COLO668 (cell line): Measurements from ENCODE around the gene ATP5MC2.
A peak's percentile ranks its signal among the peaks of the same experiment; 100 is the strongest.
"Not testable (repeated sequence)": the region's sequence is repeated elsewhere in the genome, so short reads cannot be mapped to it uniquely, and the experiment has no call there.

ENCODE experiments used
- DNase-seq: peaks from one replicate; lab custom pipeline; 2025; ENCODE audit not compliant: unreplicated experiment; lab: John Stamatoyannopoulos, UW

ATP5MC2 gene

DNA sequence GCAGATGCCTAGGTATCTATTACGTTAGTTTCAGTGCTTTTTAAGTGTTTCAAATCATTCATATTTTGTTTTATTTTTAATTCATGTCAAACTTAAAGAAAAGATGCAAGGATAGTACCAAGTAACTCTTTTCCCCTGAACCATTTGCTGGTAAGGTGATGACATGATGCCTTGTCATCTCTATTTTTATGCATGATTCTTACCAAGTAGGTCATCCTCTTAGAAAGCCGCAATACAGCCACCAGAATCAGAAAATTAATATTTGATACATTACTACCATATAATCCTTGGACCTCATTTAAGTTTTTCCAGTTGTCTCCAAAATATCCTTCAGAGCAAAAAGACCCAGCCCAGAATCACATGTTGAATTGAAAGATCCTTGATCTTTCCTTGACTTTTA is 22.3 kb downstream of the ATP5MC2 start:
- no peak for DNase-seq

DNA sequence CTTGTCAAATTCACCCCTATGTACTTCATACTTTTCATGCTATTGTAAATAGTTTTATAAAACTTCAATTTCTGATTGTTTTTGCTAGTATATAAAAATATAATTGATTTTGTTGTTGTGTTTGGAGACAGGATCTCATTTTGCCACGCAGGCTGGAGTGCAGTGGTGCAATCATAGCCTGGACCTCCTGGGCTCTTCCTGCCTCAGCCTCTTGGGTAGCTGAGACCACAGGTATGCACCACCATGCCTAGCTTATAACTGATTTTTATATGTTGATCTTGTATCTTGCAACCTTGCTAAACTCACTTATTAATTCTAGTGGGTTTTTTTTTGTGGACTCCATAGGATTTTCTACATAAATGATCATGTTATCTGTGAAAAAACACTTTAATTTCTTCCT is 23.5 kb downstream of the ATP5MC2 start:
- no peak for DNase-seq

DNA sequence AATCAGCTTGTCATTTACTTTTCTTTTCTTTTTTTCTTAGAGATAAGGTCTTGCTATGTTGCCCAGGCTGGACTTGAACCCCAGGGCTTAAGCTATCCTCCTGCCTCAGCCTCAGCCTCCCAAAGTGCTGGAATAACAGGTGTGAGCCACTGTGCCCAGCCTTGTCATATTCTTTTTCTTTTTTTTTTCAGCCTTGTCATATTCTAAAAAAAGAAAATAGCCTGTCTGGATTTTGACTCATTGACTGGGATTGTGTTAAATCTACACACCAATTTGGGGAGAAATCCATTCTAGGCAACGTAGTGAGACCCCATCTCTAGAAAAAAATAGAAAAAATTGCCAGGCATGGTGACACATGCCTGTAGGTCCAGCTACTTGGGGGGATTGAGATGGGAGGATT is 24.1 kb downstream of the ATP5MC2 start:
- no peak for DNase-seq

DNA sequence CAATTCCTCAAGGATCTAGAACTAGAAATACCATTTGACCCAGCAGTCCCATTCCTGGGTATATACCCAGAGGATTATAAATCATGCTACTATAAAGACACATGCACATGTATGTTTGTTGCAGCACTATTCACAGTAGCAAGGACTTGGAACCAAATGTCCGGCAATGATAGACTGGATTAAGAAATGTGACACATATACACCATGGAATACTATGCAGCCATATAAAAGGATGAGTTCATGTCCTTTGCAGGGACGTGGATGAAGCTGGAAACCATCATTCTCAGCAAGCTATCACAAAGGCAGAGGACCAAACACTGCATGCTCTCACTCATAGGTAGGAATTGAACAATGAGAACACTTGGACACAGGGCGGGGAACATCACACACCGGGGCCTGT is 29.6 kb downstream of the ATP5MC2 start:
- DNase-seq = not testable (repeated sequence)

DNA sequence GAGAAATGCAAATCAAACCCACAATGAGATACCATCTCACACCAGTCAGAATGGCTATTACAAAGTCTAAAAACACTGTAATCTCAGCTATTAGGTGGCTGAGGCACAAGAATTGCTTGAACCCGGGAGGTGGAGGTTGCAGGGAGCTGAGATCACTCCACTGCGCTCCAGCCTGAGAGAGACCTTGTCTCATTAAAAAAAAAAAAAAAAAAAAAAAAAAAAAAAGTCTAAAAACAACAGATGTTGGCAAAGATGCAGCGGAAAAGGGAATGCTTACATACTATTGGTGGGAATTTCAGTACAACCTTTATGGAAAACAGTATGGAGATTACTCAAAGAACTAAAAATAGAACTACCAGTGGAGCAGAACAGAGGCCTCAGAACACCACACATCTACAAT is 30.7 kb downstream of the ATP5MC2 start:
- DNase-seq = no peak

DNA sequence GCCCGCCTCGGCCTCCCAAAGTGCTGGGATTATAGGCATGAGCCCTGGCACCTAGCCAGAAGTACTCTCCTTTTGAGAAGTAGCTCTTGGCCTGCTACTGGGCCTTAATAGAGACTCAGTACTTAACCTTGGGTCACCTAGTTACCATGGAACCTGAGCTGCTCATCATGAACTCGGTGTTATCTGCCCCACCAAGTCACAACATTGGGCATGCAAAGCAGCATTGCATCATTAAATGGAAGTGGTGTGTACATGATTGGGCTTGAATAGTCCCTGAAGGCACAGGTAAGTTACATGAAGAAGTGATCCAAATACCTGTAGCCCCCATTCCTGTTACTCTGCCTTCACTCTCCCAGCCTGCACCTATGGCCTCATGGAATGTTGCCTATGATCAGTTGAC is 31.8 kb downstream of the ATP5MC2 start:
- no peak for DNase-seq

DNA sequence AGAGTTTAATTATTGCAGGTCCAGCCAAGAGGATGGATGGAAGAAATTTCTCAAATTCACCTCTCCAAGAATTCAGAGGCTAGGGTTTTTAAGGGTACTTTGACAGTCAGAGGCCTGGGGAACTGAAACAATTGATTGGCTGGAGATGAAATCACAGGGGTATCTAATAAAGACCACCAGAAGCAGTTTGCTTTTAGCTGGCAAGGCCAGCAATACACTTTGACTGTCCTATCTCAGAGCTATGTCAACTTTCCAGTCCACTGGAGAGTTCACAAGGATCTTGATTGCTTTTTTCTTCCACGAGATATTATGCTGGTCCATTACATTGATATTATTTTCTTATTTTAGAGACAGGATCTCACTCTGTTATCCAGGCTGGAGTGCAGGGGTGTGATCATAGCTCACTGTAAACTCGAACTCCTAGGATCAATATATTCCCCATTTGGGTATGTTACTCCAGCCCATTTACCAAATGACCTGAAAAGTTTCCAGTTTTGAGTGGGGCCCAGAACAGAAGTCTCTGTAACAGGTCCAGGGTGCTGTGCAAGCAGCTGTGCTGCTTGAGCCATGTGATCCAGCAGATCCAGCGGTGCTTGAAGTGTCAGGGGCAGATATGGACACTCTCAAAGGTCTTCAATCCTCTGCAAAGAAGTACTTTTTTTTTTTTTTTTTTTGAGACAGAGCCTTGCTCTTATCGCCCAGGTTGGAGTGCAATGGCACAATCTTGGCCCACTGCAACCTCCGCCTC is 32.5 kb downstream of the ATP5MC2 start:
- DNase-seq = no peak

DNA sequence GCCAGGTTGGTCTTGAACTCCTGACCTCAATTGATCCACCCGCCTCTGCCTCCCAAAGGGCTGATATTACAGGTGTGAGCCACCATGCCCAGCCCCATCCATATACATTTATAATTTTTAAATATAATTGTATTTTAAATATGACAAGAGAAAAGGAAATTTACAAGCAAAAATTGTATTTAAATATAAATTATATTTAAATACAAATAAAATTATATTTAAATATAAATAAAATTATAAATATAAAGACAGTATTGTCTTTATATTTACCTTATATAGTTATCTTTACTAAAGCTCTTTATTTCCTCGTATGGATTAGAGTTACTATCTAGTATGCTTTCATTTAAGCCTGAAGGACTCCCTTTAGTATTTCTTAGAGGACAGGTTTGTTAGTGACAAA is 37.8 kb downstream of the ATP5MC2 start:
- DNase-seq = no peak

DNA sequence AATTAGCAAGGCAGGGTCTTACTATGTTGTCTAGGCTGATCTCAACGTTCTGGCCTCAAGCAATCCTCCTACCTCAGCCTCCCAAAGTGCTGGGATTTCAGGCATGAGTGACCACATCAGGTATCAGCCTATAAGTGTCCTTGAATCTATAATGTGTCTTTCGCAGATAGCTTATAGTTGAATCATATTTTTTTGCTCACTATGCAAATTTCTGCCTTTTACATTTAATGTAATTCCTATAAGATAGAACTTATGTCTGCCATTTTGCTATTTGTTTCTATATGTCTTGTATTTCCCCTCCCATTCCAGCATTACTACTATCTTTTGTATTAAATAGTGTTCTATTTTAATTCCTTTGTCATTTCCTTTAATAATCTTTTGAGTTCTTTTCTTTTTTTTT is 39.2 kb downstream of the ATP5MC2 start:
- no peak for DNase-seq

DNA sequence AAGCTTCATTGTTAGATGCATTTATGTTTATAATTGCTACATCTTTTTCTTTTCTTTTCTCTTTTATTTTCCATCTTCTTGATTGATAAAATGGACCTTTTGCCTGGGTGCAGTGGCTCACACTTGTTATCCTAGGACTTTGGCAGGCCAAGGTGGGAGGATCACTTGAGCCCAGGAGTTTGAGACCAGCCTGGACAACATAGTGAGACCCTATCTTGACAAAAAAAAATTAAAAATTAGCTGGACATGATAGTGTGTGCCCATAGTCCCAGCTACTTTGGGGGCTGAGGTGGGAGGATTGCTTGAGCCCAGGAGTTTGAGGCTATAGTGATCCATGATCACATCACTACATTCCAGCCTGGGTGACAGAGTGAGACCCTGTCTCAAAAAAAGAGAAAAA is 40.2 kb downstream of the ATP5MC2 start:
- DNase-seq = not testable (repeated sequence)

DNA sequence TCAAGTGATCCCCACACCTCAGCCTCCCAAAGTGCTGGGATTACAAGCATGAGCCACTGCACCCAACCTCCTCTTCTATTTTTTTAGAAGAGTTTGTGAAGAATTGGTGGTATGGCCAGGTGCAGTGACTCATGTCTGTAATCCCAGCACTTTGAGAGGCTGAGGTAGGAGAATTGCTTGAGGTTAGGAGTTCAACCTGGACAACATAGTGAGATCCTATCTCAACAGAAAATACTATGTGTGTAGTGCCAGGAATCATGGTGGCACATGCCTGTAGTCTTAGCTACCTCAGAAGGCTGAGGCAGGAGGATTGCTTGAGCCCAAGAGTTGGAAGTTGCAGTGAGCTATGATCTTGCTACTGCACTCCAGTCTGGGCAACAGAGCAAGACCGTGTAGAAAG is 44.2 kb downstream of the ATP5MC2 start:
- no peak for DNase-seq

DNA sequence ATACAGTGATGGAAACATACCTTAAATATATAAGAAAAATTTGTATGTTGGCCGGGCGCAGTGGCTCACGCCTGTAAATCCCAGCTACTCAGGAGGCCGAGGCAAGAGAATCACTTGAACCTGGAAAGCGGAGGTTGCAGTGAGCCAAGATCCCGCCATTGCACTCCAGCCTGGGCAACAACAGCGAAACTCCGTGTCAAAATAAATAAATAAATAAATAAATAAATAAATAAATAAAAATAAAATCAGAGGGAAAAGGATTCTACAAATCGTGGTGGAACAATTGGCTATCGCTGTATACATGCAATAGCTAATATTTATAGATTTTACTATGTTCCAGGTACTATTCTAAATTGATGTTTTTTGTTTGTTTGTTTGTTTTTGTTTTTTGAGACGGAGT is 48.0 kb downstream of the ATP5MC2 start:
- DNase-seq = no peak

DNA sequence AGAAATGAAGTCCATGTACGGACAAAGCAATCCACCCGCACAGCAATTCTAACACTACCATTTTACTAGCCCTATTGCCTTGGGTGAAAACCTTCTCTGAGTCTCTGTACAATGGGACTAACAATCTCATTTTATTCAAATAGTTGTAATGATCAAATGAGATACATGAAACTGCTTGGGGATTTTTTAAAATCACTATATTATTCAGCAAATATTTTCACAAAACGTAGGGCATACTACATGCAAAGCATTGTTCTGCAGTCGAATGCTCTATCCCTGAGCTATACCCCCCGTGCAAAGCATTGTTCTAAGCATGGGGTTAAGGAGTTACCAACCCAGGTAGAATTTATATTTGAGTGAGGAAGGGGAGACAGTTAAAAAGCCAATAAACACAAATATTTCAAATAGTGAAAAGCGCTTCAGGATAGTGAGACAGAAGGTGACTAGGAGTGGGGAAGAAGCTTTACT is 49.1 kb downstream of the ATP5MC2 start:
- DNase-seq = no peak

DNA sequence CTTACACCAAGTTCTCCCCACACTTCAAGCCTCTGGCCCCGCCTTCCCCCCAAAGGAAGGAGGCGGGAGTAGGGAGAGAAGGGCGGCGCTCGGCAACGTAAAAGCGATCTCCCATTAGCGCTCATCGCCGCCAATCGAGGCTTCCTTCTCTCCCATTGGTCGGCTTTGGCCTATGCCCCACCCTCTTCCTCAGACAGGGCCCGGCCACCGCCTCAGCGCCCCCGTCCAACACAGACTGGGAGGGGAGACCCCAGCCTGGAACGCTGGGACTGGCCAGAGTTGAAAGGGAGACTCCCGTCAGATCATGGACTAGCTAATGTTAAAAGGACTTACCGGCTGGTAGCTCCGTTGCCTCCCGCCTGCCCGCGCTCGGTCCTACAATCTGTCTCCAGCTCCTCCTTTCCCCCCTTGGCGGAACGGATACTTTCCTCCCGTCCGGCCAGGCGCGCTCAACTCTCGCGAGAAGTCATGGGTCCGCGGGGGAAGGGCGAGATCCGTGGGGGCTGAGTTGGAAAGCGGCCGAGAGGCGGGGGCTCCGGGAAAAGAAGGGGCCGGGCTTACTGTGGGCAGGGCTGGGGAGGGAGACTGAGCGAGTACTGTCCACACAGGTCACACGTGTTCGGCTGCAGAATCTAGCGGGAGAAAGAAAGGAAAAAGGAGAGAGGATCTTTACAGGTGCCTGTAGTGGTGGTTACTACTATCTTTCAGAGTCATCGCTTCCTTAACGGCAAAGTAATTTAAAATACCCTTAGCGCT is 49.8 kb downstream of the ATP5MC2 start, which contains the start of gene ATF7:
Gene ATF7, minus strand, starts transcription at position 437 of the 756 bp plus-strand sequence. CDS start 25,382 bp downstream, outside the sequence.
- DNase-seq = peak; percentile 92

DNA sequence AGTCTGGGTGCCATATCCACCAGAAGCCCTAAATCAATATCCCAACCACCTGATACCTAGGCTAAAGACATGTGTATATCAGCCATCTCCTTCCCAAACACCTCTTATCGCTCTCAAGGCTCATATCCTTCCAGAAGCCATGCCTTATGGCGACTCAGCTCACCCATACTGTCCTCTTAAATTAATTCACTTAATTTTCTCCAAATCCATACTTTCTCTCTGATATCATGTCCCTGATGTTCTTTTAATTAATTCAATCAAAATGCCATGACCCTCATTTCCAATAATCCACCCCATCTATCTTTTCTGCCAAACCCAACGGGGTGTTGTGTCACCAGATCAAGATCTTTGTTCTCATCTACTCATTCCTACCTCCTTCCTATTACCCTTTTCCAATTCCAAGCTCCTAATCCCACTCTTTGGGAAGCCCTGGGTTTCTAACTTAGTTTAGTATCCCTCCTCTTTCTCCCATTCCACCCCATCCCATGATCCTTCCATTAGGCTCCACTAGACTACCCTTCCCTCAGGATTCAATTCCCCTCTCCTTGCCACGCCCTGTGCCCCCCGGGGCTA is 50.4 kb downstream of the ATP5MC2 start:
- DNase-seq = no peak

DNA sequence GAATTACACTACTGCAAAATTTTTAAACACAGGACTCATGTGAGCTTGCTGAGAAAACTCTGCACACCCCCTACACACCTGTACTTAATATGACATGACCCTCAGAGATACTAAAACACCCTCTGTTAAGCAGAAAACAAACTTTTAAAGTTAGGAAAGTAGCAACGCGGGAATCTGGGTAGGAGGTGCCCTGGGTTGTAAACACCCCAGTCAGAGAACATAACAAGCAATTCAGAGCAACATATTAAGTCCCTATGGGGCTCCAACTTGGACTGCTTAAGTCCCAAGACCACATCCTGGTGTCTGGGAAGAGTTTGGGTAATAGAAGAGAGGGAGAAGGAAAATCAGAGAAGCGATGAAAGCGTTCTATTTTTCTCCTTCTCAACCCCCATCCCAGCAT is 50.9 kb downstream of the ATP5MC2 start:
- no peak for DNase-seq

DNA sequence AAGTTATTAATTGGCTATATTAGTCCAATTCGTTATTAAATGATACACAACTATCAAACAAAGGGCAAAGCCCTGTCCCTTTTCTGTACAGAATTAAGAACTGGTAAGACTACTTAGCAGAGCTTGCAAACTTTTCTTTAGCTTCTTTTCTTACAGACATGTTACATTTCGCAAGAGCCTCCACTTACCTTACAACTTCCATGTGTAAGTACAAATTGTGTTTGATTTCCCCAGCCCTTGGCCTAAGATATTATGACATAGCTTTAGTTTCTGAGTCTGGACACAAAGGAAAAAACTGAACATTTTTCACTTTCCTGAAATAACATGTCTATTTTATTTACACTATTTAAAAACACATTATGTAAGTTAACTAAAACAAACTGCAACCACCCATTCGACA is 51.4 kb downstream of the ATP5MC2 start:
- DNase-seq = no peak

DNA sequence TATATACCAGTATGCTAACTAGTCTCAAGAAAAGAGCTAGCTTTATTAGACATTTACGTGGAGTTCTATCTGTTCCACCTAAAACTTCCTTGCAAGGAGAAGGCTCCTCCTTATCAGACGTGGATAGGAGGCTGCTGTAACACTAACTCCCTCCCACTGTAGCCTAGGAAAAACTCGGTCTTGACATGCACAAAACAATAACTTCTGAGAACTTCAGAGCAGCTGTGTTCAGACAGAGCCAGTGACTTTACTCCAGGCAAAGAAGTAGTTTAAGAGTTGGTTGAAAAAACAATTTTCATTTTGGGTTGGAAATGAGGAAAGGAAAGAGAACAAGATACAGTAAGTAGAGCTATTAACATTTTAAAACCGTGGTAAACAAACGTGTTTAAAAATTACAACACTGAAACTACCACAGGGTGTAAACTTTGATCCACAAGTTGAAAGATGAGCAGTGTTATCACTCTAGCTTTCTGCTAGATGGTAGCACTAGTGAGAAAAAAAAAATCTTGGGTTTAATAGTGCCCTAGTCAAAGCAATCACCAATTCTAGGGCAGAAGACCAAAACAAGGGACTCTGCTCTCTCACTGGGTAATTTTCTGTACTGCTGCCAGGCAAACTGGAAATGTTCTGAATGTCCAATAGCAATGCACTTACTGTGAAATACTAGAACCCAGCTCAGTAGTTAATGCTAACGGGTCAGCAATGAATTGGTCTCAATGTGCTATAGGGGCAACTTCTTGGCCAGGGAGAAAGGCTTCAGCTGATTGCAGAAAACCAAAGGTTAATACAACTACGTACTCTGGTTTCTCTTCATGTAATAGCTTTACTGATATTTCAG is 52.1 kb downstream of the ATP5MC2 start:
- no peak for DNase-seq

DNA sequence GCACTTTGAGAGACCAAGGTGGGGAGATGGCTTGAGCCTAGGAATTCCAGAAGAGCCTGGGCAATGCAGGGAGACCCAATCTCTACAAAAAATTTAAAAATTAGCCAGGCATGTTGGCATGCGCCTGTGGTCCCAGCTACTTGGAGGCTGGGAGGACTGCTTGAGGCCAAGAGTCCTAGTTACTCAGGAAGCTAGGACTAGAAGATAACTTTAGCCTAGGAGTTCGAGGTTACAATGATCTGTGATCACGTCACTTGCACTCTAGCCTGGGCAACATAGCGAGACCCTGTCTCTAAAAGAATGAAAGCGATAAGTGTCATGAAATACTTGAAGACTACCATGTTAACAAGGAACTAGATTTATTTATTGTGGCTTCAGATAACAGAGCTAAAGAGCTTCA is 53.2 kb downstream of the ATP5MC2 start:
- DNase-seq = no peak

DNA sequence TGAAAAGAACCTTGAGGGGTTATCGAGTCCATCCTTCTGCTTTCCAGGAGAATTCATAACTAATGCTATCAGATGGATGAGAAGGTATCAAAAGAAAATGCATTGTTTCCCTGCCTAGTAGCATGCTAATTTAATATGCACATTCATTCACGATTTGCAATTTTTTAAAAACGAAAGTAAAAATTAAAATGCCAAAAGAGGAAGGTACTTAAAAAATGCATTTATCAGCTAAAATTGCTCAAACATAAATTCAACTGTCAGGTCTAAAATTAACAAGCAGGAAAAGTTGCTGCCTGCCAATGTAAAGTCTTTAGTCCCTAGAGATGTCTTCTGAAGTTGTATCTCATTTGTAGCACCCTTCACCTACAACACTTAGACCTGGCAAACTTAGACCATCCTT is 57.6 kb downstream of the ATP5MC2 start:
- no peak for DNase-seq

DNA sequence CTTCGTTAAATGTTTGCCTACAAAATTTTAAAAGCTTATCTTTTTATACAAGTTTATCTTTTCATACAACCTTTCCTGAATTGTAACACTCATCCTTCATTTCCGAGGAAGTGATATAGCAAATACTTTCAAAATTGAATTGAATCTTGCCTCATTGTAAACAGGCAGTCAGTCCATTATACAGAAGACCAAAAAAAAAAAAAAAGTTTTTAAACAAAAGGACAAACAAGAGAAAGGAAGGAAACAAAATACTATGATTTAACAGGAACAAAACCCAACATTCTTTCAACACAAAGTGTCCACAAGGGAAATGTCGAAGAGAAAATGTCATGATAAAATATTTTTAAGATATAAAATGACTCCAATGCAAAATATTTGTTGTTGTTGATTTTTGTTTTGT is 58.2 kb downstream of the ATP5MC2 start:
- no peak for DNase-seq
